ENCODE measurements around the gene SLC35D2.

DNA sequence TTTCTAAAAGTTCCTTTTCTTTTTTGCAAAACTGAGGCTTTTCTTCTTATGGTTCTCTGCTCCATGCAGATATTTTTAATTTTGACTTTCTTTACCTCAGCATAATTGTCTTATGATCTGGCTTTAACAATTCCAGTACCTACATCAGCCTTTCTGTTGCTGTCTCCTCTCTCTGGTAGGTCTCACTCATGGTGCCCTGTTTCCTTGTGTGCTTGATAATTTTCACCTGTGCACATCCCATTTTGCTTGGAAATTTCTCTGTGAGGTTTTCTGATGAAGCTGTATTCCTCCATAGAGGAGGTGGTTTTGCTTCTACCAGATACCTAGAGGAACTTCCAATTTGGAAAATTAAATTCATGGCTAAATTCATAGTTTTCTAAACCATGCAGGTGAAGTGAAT lies 79.3 kb downstream of the SLC35D2 start:
- TF ChIP-seq, protein P1, sequence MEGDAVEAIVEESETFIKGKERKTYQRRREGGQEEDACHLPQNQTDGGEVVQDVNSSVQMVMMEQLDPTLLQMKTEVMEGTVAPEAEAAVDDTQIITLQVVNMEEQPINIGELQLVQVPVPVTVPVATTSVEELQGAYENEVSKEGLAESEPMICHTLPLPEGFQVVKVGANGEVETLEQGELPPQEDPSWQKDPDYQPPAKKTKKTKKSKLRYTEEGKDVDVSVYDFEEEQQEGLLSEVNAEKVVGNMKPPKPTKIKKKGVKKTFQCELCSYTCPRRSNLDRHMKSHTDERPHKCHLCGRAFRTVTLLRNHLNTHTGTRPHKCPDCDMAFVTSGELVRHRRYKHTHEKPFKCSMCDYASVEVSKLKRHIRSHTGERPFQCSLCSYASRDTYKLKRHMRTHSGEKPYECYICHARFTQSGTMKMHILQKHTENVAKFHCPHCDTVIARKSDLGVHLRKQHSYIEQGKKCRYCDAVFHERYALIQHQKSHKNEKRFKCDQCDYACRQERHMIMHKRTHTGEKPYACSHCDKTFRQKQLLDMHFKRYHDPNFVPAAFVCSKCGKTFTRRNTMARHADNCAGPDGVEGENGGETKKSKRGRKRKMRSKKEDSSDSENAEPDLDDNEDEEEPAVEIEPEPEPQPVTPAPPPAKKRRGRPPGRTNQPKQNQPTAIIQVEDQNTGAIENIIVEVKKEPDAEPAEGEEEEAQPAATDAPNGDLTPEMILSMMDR (IDR thresholded peaks at IDR 0.05) = no peak
- no peak for TF ChIP-seq POLR2A (IDR thresholded peaks at IDR 0.05)

Measured in uterus (tissue), 2 donors.